Measurements from ENCODE around the gene BBIP1.
"Not testable (repeated sequence)": the region's sequence is repeated elsewhere in the genome, so short reads cannot be mapped to it uniquely, and the experiment has no call there.

Gene BBIP1

DNA sequence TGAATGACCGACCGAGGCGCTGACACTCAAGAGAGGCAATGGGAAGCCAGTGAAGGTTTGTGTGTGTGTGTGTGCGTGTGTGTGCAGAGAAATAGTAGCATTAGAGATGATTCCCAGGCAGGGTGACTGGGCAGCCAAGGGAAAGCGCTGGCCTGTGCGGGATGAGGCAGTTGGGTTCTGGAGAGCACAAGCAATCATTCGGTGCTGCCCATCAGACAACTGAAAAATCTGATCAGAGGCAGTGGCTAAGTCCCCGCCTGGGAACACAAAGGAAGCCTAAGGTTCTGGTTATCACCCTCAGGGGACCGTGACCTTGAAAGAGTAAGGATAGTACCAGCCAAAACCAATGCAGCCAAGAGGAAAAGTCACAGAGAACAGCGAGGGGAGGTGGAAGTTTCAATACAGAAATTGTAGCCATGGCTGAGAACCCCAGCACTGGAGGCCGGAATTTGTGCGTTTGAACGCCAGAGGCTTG, 48.1 kb downstream of the BBIP1 start:
- no peaks in the 10 kb centered on the region for H3K27me3 ChIP-seq (ENCODE audit: insufficient read depth, low read length)
- peaks cover 28% of the 10 kb centered on the region for H3K4me1 ChIP-seq (ENCODE audit: insufficient read depth, low read length)
- H3K36me3 ChIP-seq (ENCODE audit: insufficient read depth, low read length): peaks cover under 1% of the 10 kb centered on the region
- peak overlapping the region; percentile 41 for H3K4me3 ChIP-seq (ENCODE audit: low read length)
- no peaks in the 10 kb centered on the region for H3K9me3 ChIP-seq (ENCODE audit: low read length)
- H2AFZ ChIP-seq (ENCODE audit: low read depth, low read length): no peak overlapping the region

GRCh38 chr10:110868981-110869380, 50.0 kb downstream of the BBIP1 start:
- Histone ChIP-seq H3K4me1 (ENCODE audit: insufficient read depth, low read length) (peaks cover 31% of the 10 kb centered on the region), H3K36me3 (ENCODE audit: insufficient read depth, low read length) (no peaks in the 10 kb centered on the region), H3K4me3 (ENCODE audit: low read length) (no peak overlapping the region), H3K27me3 (ENCODE audit: insufficient read depth, low read length) (no peaks in the 10 kb centered on the region), H3K9me3 (ENCODE audit: low read length) (no peaks in the 10 kb centered on the region), H2AFZ (ENCODE audit: low read depth, low read length) (no peak overlapping the region)

- Histone ChIP-seq H3K4me1 (ENCODE audit: insufficient read depth, low read length) (peaks cover 30% of the 10 kb centered on the region), H2AFZ (ENCODE audit: low read depth, low read length) (no peak overlapping the region), H3K9me3 (ENCODE audit: low read length) (no peaks in the 10 kb centered on the region), H3K36me3 (ENCODE audit: insufficient read depth, low read length) (no peaks in the 10 kb centered on the region), H3K27me3 (ENCODE audit: insufficient read depth, low read length) (no peaks in the 10 kb centered on the region), H3K4me3 (ENCODE audit: low read length) (no peak overlapping the region)
Observed at GRCh38 chr10:110867807-110868465, 51.0 kb downstream of the BBIP1 start.

DNA sequence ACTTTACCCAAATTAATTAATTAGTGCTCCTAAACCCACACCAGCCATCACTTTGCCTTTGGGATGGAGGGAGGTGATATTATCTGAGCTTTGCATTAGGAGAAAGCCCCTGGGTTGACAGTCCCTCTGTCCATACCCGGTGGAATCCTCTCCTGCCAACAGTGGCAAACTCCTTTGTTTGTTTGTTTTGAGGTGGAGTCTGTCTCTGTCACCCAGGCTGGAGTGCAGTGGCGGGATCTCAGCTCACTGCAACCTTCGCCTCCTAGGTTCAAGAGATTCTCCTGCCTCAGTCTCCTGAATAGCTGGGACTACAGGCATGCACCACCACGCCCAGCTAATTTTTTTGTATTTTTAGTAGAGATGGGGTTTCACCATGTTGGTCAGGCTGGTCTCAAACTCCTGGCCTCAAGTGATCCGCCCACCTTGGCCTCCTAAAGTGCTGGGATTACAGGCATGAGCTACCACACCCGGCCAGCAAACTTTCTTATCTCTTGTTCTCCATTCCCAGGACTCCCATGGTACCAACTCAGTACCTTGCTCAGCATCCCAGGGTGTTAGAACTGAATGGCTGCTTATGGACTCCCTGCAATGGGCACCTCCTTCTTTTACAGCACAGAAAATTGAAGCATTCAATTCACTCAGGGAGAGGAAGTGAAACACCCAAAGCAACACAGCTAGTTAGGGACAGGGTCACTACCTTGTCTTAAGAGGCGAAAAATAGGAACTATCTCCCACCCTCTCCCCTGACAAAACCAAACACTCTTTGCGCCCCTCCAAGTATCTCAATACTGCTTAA, 51.8 kb downstream of the BBIP1 start:
- peaks cover 30% of the 10 kb centered on the region for H3K4me1 ChIP-seq (ENCODE audit: insufficient read depth, low read length)
- not testable (repeated sequence) for H2AFZ ChIP-seq (ENCODE audit: low read depth, low read length); H3K27me3 ChIP-seq (ENCODE audit: insufficient read depth, low read length); H3K4me3 ChIP-seq (ENCODE audit: low read length); H3K36me3 ChIP-seq (ENCODE audit: insufficient read depth, low read length); H3K9me3 ChIP-seq (ENCODE audit: low read length)

DNA sequence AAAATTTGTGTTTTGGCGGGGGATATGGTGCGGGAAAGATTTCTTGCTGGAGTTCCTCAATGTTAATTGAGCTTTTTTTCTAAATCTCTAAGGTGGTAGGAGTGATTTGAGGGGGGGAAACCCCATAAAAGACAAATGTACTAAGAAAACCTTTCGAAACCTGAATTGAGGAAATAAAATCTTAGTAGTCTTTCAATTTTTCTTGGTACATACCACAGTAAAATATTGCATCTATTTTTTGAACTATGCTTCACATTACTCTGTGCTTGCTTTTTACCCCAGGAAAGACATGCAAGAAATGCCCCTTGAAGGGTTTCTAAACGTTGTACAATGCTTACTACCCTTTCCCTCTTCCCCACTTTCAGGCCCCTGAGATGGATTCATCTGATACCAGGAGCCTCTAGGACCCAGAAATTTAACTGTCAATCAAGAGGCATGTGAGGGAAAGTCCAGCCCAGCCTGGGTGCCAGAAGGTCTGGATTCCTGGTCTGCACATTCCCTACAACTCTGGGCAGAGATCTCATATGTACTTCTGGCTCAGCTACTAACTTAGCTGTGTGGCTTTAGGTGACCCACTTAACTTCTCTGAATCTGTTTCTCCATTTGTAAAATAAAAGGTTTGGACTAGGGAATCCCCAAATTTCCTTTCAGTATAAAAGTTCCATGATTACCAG, 53.0 kb downstream of the BBIP1 start:
- Histone ChIP-seq H3K36me3 (ENCODE audit: insufficient read depth, low read length) (no peaks in the 10 kb centered on the region), H3K4me1 (ENCODE audit: insufficient read depth, low read length) (peaks cover 25% of the 10 kb centered on the region), H3K9me3 (ENCODE audit: low read length) (no peaks in the 10 kb centered on the region), H3K4me3 (ENCODE audit: low read length) (no peak overlapping the region), H3K27me3 (ENCODE audit: insufficient read depth, low read length) (no peaks in the 10 kb centered on the region), H2AFZ (ENCODE audit: low read depth, low read length) (no peak overlapping the region)

- Histone ChIP-seq H3K9me3 (ENCODE audit: low read length) (no peaks in the 10 kb centered on the region), H3K4me1 (ENCODE audit: insufficient read depth, low read length) (peaks cover 20% of the 10 kb centered on the region), H3K4me3 (ENCODE audit: low read length) (no peak overlapping the region)
Observed at GRCh38 chr10:110865186-110865808, 53.7 kb downstream of the BBIP1 start.

DNA sequence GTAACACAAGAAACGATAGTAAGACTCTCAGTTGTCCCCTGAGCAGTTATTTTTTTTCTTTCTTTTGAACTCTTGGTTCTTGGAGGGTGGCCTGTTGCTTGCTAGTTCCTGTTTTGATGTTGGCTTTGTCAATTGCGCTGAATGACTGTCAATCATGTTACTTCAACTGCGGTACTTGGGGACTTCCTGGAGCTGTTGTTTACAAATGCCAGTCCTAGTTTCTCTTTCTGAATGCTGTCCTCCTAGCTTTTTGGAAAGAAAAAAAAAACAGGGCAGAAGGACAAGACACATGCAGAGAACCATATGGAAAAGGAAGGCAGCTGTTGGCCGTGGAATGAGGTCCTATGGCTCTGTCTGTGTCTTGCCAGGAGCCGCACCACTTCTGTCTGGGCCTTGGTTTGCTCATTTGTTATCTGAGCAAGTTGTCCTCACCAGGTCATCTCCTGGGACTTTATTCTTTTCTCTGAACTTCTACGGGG, 54.3 kb downstream of the BBIP1 start:
- H3K4me3 ChIP-seq (ENCODE audit: low read length): peak overlapping the region; percentile 24
- peak overlapping the region; percentile 33 for H2AFZ ChIP-seq (ENCODE audit: low read depth, low read length)
- peaks cover 20% of the 10 kb centered on the region for H3K4me1 ChIP-seq (ENCODE audit: insufficient read depth, low read length)
- no peaks in the 10 kb centered on the region for H3K9me3 ChIP-seq (ENCODE audit: low read length)
- H3K36me3 ChIP-seq (ENCODE audit: insufficient read depth, low read length): no peaks in the 10 kb centered on the region
- no peaks in the 10 kb centered on the region for H3K27me3 ChIP-seq (ENCODE audit: insufficient read depth, low read length)

More at GRCh38 chr10:110865186-110865808, 53.7 kb downstream of the BBIP1 start:
- Histone ChIP-seq H3K27me3 (ENCODE audit: insufficient read depth, low read length) (no peaks in the 10 kb centered on the region), H3K36me3 (ENCODE audit: insufficient read depth, low read length) (no peaks in the 10 kb centered on the region), H2AFZ (ENCODE audit: low read depth, low read length) (peak overlapping the region; percentile 33)

- no peaks in the 10 kb centered on the region for H3K36me3 ChIP-seq (ENCODE audit: insufficient read depth, low read length)
- H3K27me3 ChIP-seq (ENCODE audit: insufficient read depth, low read length): no peaks in the 10 kb centered on the region
- H2AFZ ChIP-seq (ENCODE audit: low read depth, low read length): no peak overlapping the region
- H3K4me1 ChIP-seq (ENCODE audit: insufficient read depth, low read length): peaks cover 20% of the 10 kb centered on the region
- H3K9me3 ChIP-seq (ENCODE audit: low read length): no peaks in the 10 kb centered on the region
- H3K4me3 ChIP-seq (ENCODE audit: low read length): no peak overlapping the region
Observed at GRCh38 chr10:110863956-110864355, 55.0 kb downstream of the BBIP1 start.

DNA sequence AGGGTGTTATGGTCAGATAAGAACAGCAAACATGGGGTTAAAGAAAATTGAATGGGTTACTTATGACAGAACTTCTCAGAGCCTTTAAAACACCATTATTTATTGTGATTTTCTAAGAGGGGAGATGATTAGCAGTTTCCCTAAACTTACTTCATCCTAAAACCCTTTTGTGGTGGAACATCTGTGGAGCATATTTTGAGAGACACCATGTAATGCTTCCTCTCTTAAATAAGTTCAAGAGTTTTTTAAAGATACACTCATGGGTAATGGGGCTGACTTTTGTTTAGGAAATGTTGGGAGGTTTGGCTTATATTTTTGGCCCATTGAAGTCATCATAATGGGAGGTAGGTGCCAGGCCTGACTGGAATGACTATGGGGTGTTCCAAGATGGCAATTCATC, 55.6 kb downstream of the BBIP1 start:
- no peak overlapping the region for H3K4me3 ChIP-seq (ENCODE audit: low read length)
- no peak overlapping the region for H2AFZ ChIP-seq (ENCODE audit: low read depth, low read length)
- H3K36me3 ChIP-seq (ENCODE audit: insufficient read depth, low read length): no peaks in the 10 kb centered on the region
- H3K9me3 ChIP-seq (ENCODE audit: low read length): no peaks in the 10 kb centered on the region
- no peaks in the 10 kb centered on the region for H3K27me3 ChIP-seq (ENCODE audit: insufficient read depth, low read length)
- peaks cover 22% of the 10 kb centered on the region for H3K4me1 ChIP-seq (ENCODE audit: insufficient read depth, low read length)

DNA sequence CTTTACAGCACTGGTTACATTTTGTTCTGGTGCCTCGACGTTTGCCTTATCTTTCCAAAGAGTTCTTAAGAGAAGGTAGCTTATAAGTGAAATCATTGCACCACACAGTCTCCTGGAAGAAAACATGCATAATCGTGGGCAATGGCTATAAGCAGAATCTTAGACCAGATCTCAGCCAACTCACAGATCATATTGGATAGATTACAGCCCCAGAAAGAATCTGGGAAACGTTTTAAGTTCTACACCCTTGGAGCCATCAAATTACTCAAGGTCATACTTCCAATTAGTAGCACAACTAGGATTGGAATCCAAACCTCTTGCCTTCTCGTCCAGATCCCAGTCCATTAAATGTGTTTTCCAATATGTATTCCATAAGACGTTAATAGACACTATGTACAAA, 56.0 kb downstream of the BBIP1 start:
- Histone ChIP-seq H3K27me3 (ENCODE audit: insufficient read depth, low read length) (no peaks in the 10 kb centered on the region), H3K9me3 (ENCODE audit: low read length) (no peaks in the 10 kb centered on the region), H3K36me3 (ENCODE audit: insufficient read depth, low read length) (no peaks in the 10 kb centered on the region), H2AFZ (ENCODE audit: low read depth, low read length) (no peak overlapping the region), H3K4me3 (ENCODE audit: low read length) (no peak overlapping the region), H3K4me1 (ENCODE audit: insufficient read depth, low read length) (peaks cover 26% of the 10 kb centered on the region)

DNA sequence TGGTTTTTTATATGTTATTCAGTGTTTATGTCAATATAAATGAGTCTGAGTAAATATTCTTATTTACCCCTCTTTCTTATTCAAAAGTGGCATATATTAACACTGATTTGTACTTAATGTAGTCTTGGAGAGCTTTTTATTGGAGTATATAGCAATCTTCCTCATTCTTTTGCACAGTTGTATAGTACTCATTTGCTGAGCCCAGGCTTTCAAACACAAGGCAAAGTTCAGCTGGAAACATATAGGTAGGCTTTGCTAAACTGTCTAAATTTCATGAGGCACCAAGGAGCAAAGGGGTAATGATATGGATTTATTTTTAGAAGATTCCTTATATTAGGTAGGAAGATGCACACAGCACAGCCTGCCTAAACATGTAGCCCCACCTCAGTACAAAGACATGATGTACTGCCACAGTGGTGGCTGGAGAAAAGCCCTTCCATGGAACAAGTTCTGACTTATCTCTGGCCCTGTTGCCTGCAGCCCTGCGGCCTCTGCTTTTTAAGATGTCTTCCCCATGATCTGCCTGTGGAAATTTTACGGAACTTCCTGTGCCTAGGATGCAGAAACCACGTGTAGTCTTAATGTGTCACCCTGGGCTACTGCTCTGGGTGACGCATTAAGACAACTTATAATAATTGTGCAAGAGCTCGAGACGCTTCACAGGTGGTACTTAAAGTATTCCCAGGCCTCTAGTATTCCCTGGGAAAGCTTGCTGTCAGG, 56.9 kb downstream of the BBIP1 start:
- H3K9me3 ChIP-seq (ENCODE audit: low read length): no peaks in the 10 kb centered on the region
- H3K4me3 ChIP-seq (ENCODE audit: low read length): no peak overlapping the region
- peaks cover 34% of the 10 kb centered on the region for H3K4me1 ChIP-seq (ENCODE audit: insufficient read depth, low read length)
- no peak overlapping the region for H2AFZ ChIP-seq (ENCODE audit: low read depth, low read length)
- H3K27me3 ChIP-seq (ENCODE audit: insufficient read depth, low read length): no peaks in the 10 kb centered on the region
- H3K36me3 ChIP-seq (ENCODE audit: insufficient read depth, low read length): no peaks in the 10 kb centered on the region

DNA sequence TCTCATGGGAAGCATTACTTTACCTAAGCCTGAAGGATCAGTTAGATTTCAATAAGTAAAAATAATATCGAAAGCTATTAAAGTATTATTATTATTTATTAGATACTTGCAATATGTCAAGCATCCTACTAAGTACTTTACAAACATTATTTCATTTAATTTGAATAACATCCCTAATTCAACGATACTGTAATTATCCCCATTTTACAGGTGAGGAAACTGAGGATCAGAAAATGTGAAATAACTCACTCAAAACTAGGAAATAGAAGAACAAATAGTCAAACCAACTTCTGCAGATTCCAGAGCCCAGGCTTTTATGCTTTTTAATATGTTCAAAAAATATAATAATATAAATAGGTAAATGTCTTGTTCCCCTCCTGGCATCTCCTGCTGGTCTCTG, 57.5 kb downstream of the BBIP1 start:
- Histone ChIP-seq H3K4me3 (ENCODE audit: low read length) (no peak overlapping the region), H3K4me1 (ENCODE audit: insufficient read depth, low read length) (peaks cover 34% of the 10 kb centered on the region), H3K36me3 (ENCODE audit: insufficient read depth, low read length) (no peaks in the 10 kb centered on the region), H3K27me3 (ENCODE audit: insufficient read depth, low read length) (no peaks in the 10 kb centered on the region), H3K9me3 (ENCODE audit: low read length) (no peaks in the 10 kb centered on the region), H2AFZ (ENCODE audit: low read depth, low read length) (no peak overlapping the region)
